ENCODE data around the gene PCSK5.

Gene PCSK5

DNA sequence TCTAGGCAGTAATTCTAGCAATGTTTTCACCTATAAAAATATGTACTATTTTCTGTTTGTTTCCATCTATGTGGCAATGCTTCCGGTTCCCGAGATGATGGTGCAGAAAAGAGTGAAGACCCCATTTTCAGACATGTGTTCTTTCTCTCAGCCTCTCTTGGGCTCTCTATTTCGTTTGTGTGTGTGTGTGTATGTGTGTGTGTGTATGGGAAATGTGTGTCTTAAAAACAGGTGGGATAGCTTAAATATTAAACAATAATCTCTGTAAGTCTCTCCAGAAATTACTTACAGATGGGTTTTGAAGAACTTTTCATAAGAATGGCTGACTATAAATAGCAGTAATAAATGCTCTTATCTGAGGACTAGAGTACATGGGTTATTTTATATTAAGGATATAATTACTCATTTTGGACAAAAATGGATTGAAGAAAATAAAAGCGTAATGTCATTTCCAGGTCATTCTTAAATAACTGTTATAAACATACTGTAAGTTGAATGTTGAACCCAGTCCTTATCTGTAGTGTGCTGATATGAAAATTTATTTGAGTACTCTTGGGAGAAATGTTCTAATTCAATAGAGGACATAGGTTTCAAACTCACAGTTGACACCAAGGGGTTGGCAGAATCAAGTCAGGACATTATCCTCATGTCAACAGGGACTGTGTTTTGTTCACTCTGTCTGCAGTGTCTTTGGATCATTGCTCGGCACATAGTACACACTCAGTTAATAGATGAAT, 31.1 kb downstream of the PCSK5 start:
- DNase-seq (ENCODE audit: low read depth in 2 of 2) = no peak

DNA sequence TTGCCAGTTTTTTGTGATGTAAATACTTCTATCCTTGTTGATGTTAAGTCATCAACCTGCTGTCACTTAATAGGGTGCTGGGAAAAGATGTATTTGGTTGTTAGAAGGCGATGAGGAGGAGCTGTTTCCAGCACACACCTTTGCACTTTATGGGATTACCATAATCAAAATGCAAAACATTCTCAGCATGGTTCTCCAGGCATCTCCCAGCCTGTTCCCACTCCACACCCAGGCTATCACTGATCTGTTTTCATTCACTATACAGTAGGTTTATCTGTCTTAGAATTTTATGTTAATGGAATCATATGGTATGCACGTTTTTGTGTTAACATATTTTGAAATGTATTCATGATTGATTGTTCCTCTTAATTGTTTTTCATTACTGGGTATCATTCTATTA, 35.9 kb downstream of the PCSK5 start:
- DNase-seq (ENCODE audit: low read depth in 2 of 2) = no peak

DNA sequence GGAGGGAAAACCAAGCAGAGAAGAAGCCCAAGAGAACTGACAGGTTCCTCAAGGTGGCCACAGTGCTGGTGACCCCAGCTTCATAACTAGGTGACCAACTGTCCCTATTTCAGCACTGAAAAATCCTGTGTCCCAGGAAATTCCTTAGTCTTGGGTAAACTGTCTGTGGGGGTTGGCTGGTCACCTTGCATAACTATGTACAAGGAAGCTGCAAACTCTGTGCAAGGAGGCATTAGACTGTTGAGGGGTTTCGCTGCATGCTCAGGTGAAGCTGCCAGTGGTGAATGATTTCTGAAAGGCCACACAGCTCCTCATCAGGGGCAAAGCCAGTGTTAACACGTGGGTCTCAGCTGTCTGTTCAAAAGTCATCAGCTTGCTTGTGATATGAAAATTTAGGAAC, 36.9 kb downstream of the PCSK5 start:
- DNase-seq (ENCODE audit: low read depth in 2 of 2) = no peak

DNA sequence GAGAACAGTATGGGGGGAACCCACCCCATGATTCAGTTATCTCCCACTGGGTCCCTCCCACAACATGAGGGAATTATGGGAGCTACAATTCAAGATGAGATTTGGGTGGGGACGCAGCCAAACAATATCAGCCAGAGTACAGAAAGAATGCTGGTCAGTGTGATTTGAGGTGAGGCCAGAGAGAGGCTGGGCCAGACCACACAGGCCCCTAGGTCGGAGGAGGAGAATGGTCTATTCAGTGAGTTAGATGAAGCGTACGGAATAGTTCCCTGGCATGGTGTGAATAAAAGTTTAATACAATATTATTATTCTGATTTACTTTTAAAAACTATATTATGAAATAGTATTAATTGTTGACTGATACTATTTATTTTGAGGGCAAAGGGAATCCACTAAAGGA, 39.7 kb downstream of the PCSK5 start:
- no peak for DNase-seq (ENCODE audit: low read depth in 2 of 2)

- DNase-seq (ENCODE audit: low read depth in 2 of 2) = no peak
Observed at GRCh38 chr9:75930730-75931321, 40.4 kb downstream of the PCSK5 start.

DNA sequence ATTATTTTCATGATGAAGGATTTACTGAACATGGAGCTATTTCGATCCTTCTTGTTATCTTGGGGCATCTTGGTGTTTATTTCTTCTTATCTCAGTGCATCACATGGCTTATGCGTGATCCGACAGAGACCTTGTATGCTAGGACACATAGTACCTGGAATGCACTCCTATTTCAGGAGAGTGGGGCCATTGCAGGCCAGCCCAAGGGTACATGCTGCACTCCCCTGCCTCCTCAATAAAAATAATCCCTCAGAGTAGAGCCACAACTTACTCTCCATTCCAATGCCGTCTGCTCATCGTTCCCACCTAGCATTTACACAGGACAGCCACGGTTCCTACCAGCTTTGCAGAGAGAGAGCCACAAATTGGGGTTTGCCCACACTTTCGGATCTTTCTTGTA, 43.5 kb downstream of the PCSK5 start:
- DNase-seq (ENCODE audit: low read depth in 2 of 2) = no peak

DNA sequence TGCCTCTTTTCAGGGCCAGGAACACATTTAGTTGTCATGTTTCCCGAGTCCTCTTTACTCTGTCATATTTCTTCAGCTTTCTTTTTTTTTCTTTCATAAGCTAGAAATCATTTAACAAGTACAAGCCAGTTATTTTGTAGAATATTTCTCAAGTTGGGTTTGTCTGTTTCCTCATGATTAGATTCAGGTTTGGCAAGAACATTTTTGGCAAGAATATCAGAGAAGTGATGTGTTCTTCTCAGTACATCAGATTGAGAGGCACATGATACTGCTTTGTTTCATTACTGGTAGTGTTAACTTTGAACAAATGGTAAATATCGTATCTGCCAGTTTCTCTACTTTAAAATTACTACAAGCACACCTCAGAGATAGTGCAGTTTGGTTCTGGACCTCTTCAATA, 45.1 kb downstream of the PCSK5 start:
- DNase-seq (ENCODE audit: low read depth in 2 of 2) = no peak

DNA sequence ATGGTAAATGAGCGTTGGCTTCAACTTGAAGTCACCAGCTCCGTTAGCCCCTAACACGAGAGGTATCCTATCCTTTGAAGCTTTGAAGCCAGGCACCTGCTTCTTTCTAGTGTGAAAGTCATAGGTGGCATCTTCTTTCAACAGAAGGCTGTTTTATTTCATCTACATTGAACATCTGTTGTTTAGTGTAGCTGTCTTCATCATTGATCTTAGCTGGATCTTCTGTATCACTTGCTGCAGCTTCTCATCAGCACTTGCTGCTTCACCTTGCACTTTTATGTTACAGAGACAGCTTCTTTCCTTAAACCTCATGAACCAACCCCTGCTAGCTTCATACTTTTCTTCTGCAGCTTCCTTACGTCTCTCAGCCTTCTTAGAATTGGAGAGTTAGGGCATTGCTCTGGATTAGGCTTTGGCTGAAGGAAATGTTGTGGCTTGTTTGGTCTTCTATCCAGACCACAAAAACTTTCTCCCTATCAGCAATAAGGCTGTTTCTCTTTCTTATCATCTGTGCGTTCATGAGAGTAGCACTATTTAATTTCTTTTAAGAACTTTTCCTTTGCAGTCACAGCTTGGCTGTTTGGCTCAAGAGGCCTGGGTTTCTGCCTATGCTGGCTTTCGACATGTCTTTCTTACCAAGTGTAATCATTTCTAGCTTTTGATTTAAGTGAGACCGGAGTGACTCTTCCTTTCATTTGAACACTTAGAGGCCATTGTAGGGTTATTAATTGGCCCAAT, 47.2 kb downstream of the PCSK5 start:
- DNase-seq (ENCODE audit: low read depth in 2 of 2) = no peak

DNA sequence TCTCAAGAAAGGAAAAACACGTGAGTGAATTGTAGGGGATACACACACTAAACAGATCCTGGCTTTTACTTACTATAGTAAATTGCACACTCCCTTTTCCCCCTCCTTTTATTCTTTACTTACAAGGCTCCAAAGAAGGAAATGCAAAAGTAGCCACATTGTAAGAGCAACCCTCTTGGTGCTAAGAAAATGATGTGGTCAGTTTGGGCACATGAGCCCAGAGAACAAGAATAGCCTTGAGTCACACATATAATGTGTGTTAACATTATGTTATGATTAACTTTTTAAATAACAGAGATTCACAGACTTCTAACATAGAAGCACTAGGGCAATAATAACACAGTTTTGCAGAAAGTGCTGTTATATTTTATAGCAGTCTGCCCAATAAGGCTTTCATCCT, 48.5 kb downstream of the PCSK5 start:
- no peak for DNase-seq (ENCODE audit: low read depth in 2 of 2)

GRCh38 chr9:75939536-75940111, 49.2 kb downstream of the PCSK5 start:
- DNase-seq (ENCODE audit: low read depth in 2 of 2) = no peak

DNA sequence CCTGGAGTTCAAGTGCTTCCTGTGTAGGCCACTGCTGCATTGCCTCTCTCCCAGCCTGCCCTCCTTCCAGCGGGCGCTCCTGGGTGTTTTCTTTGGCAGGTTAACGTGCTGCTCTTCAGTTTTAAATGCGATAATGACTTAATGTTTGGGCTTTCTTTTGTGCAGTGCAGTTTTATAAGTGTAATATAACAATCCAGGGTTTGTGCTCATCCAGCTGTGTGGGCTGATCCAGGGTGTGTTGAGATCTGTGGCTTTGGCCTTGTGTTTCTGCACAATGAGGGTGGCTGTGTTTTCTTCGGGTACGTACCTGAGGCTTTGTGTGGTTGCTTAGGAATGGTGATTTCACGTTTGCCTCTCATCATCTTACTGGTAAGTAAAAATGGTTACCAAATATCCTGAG, 50.6 kb downstream of the PCSK5 start:
- no peak for DNase-seq (ENCODE audit: low read depth in 2 of 2)

GRCh38 chr9:75941577-75942311, 51.3 kb downstream of the PCSK5 start:
- DNase-seq (ENCODE audit: low read depth in 2 of 2) = no peak

- DNase-seq (ENCODE audit: low read depth in 2 of 2) = no peak
Observed at GRCh38 chr9:75946766-75947165, 56.3 kb downstream of the PCSK5 start.

- DNase-seq (ENCODE audit: low read depth in 2 of 2) = no peak
Observed at GRCh38 chr9:75947233-75947632, 56.8 kb downstream of the PCSK5 start.

- no peak for DNase-seq (ENCODE audit: low read depth in 2 of 2)
Observed at GRCh38 chr9:75950998-75951397, 60.5 kb downstream of the PCSK5 start.

DNA sequence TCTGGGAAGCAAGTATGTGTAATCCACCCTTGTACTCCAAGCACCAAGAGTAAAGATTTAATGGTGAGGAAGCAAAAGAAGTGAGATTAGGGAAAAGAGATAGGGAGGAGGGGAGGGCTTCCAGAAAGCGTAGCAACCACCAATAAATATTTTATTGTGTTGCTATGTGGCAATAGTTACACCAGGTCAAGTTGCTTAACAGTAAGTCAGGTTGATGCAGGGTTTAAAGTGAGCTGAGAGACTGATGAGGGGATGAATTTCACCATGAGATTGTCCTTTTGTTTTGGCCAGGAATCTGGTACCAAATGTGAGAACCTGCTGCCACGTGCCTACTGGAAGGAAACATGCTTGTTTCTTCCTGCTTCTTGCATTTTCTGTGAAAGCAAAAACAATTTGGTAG, 62.7 kb downstream of the PCSK5 start:
- no peak for DNase-seq (ENCODE audit: low read depth in 2 of 2)

DNA sequence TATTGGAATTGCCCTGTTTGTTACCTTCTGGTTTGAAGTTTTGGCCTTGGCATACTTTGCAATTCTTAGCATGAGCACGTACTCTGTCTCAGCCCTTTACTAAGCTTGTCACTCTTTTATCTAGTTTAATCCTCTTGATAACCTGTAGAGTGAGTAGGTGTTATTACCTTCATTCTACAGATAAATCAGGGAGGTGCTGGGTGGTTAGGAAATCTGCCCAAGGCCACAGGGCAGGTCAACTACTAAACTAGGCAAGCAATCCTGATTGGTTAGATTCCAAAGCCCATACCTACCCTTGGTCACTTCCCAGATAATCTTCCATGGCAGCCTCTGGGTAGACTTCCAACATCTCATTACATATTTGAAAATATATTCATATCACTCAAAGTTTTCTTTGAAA, 65.7 kb downstream of the PCSK5 start:
- no peak for DNase-seq (ENCODE audit: low read depth in 2 of 2)

GRCh38 chr9:75957116-75957515, 66.6 kb downstream of the PCSK5 start:
- no peak for DNase-seq (ENCODE audit: low read depth in 2 of 2)

GRCh38 chr9:75958226-75958625, 67.8 kb downstream of the PCSK5 start:
- DNase-seq (ENCODE audit: low read depth in 2 of 2) = no peak

DNA sequence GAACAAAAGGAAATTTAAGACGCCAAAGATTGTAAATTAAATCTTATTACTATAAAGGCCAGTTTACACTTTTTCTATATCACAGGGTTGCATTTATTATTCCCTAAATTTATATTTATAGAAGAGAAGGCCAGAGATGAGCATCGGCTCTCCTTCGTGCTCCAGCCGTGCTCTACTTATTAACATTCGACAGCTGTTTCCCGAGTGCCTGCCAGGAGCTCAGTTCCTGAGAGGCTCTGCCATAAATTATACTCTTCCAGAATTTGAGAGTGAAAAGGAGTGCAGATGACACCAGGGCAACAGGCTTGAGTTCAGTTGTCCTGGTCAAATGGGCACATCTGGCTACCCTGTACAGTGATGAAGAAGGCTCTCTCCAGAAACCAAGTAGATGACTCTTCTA, 70.1 kb downstream of the PCSK5 start:
- DNase-seq (ENCODE audit: low read depth in 2 of 2) = no peak

DNA sequence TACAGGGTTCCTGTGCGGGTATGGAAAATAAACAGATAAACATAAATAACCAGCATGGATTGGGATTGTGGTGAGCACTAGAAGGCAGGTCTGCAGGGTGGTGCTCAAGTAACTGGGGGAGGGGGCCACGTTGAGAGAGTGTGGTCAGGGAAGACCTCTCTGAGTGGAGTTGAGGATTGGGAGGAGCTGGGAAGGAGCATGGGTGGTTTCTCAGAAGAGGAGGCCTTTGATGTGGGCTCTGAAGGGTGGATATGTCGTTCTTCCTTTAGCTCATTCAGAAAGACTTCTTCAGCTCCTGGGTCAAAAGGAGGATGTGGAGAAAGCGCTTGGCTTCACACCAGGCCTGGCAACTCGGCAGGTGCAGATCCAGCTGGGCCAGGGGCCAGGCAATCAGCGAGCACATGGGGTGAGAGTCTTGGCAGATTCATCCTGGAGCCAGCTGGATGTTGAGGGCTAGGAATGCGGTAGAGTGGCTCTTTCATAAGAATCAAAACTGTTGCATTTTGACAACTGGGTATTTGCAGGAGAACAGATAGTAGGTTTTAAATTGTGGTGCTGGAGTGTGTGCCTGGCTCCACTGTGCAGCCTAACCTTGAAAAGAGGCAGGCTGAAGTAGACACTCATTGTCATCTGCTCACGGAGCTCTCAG, 71.7 kb downstream of the PCSK5 start:
- DNase-seq (ENCODE audit: low read depth in 2 of 2) = no peak

DNA sequence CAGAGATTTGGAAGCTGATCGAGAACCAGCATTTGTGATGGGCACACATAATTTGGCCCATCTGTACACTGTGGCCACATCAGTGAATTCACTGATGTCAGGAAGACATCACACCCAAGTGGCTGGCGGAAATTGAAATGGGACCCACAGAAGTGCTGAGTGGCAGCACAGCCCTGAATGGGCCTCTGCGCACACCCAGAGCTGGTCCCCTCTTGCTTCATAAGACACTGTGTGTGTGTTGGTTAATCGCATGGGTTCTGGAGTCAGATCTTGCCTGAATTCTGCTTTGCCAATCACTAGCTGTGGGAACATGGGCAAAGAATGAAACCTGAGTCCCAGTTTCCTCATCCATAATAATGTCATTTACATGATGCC, 72.2 kb downstream of the PCSK5 start:
- no peak for DNase-seq (ENCODE audit: low read depth in 2 of 2)
